Prostate gland (tissue), 2 donors: ENCODE results near the gene ACTR1B.

Experiments used
- CTCF ChIP-seq, 4 experiments: fragments of 200-600 bp in 2 of 4; fragments of 450-650 bp in 2 of 4; sonication (generic) in 2 of 4; IDR thresholded peaks; 1 replicate in 3 of 4; 2 replicates in 1 of 4; pipeline ENCODE4 v1.5.1; 2016 to 2019; ENCODE audit warnings: antibody characterized with exemption in 4 of 4, mild to moderate bottlenecking in 2 of 4, moderate library complexity in 2 of 4
- POLR2A ChIP-seq: fragments of 450-650 bp; IDR thresholded peaks from one replicate; pipeline ENCODE4 v1.6.1; 2016; ENCODE audit warnings: antibody characterized with exemption, mild to moderate bottlenecking
- POLR2AphosphoS5 ChIP-seq: sonication (generic); formaldehyde crosslinking; IDR thresholded peaks from one replicate; pipeline ENCODE4 v1.6.1; 2017; ENCODE audit warnings: antibody characterized with exemption

DNA sequence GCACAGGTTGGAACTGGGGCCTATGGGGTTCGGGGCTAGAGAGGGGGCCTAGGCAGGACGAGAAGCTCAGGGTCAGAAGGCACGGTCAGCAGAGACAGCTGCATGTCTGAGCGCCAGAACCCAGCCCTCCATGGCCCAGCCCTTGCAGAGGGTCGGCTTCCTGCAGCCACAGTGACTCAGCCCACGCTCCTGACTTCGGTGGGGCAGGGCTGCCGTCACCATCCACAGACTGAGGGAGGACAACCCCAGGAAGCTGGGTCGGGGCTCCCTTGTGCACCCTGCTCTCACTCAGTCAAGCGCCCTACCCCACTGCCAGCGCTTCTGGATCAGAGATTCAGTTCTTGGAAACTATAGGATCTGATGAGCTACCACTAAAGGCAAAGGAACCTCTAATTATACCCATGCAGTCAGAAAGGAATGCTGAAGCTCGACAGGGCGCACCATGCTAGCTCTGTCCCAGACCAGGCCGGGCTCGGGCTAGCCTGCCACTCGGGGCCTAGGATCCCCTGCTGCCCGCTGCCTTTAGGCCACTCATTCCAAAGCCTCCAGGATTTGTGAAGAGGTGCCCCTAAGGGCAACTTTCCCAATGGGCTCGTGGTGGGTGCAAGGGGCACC is 3.0 kb downstream of the ACTR1B start:
- TF ChIP-seq CTCF (IDR thresholded peaks at IDR 0.05), result no peak
- no peak for TF ChIP-seq POLR2A
- TF ChIP-seq POLR2AphosphoS5, result no peak
